ENCODE measurements around the gene FMNL1.

The FMNL1 gene

DNA sequence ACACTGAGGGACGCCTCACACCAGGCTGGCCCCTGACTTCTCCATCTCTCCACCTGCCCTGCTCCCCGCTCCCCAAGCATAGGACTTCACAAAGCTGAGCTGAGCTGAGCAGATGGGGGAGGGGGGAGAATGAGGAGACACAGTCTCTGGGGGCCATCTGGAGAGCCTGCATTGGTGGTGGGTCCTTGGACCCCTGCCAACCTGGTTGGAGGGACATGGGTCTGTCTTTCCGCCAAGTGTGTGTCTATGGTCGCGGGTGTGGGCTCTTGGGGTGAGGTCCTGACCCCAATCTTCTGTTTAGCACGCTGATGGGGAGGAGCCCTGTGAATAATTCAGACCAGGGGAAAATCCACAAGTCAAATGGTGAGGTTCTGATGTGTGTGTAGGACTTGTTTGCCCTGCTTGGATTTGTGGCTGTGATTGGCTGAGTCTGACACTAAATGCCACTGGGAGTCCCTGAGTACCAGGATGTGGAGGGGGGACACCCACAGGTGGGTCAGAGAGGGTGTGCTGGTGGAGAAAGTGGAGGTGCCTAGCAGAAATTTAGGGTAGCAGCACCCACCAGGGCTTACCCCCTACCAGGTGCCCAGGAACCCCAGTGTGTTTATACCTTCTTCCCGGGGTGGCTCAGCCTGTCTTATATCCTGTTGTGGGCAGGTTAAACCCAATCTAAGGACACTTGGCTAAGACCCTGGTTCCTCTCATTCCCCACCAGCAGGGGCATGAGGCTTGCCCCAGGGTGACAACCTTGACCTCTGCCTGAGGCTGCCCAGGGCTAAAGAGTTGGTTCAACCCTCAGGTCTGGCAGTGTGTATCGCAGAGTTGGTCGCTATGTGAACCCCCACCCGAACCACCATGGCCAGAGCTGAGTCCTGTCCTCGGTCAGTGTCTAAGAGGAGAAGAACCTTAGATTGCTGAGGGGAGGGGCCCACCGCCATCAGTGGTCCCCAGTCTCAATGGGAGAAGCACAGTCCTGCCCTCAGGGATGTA, 2.1 kb downstream of the FMNL1 start:
- DNase-seq, result no peak

DNA sequence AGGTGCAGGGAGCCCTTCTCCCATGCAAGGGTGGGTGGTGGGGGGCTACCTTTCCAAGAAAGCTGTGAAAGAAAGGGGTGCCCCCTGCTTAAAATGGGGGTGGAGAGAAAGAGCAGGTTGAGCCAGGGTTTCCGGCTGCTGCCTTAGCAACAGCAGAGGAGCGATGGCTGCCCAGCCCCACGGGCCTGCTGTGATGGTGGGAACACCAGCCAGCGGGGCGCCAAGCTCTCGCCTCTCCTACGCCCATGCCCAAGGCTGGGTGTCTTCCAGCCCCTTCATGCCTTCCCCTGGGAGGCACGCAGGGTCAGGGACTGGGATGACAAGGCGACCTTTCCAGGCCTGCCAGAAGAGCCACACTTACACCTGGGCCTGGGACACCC, 3.0 kb downstream of the FMNL1 start:
- no peak for DNase-seq

DNA sequence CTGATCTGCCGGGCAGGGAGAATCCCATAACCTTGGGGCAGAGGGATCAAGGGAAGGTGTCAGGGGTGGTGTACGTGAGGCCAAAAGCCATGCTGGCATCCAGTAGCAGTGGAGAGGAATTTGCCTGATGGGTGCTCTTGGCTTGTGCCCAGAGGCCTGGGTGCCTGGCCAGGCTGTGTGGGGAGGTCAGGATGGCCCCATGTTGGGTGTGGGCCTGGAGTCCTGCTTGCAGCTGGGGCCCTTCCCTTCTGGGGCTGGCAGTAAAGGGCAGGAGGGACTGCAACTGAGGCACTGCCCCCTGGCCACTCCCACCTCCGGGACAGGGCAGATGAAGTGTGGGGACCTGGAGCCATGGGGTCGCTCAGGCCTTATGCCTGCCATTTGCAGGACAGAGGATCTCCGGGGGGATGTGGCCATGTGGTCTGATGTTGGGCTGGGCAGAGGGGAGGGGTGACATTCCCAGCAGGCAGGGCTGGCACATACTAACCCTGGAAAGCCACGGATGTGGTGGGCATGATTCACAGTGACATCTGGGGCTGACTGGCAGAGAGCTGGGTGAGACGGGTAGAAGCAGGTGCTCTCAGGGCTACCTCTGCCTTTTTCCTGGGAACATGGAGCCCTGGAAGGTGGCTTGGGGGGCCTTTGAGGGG, 3.5 kb downstream of the FMNL1 start:
- peak; percentile 38 for DNase-seq

DNA sequence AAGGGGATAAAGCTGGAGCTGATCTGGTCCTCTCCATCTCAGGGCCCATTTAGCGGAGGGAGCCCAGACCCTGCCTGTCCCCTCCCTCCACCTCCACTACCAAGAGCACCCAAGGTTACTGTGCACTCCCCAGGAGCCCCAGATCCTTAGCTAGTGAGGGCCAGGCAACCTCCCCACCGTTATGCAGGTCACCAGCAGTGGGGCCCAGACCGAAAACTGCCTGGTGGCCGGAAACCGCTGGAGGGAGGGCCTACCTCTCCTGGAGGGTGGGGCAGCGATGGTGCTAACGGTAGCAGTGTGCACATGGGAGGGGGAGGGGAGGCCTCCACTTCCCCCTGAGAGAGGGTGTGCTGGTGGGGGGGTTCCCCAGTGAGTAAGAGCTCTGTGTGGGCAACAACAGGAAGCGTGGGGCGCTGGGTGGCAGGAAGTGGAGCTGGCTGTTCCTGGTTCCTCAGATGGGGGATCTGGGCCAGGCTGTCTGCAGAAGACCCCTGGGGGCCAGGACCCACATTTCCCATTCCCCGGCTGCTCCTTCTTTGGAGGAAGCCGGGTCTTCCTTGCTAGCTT, 4.4 kb downstream of the FMNL1 start:
- DNase-seq, result peak; percentile 88

DNA sequence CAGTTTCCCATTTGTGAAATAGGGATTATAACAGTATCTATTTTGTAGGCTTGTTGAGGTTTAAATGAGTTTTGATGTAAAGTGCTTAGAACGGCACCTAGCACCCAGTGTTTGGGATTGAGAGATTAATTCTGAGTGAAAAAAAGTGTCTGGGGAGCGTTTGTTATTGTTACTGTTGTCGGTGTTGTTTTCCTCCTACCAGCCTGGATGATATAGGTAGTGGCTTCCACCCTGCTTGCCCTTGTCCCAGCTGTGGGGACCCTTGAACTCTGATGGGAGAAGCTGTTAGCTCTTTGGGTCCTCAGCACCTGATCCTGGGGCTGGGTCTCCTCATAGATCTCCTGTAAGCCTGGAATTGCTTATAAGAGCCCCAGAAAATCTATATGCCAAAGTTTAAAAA, 4.9 kb downstream of the FMNL1 start:
- no peak for DNase-seq

DNA sequence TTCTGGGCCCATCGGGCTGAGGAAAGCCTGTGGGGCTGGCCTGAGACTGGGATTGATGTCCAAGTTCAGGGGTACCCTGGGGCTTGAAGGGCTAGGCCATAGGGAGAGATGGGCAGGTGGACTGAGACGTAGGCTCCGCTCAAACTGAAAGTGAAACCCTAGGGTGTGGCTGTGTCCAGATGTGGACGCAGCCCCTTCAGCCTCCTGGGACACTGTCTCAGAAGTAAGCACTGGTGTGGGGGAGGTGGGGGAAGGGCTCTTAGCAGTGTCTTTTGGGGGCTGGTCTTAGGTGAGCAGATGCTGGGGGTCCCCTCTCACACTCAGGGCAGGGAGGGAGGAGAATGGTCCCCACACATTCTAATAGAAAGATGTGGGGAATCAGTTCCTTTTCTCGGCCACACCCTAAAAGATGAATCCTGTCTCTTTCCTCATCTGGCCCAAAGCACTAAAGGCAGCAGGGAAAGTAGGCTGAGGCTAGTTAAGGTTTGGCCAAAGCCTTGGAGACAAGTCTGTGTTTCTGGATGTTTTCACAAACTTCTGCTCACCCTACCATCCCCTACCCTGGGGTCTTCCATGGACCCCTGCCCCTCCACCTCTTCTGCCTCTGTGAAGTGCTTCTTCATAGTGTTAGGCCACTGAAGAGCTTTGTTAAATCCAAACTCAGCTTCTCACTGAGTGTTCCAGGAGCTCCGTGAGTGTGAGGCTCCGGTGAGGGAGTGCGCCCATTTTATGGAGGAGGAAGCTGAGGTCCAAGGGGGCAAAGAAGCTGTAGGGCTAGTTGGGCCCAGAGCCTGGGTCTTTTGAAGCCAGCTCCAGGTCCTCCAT, 5.6 kb downstream of the FMNL1 start:
- DNase-seq, result no peak

DNA sequence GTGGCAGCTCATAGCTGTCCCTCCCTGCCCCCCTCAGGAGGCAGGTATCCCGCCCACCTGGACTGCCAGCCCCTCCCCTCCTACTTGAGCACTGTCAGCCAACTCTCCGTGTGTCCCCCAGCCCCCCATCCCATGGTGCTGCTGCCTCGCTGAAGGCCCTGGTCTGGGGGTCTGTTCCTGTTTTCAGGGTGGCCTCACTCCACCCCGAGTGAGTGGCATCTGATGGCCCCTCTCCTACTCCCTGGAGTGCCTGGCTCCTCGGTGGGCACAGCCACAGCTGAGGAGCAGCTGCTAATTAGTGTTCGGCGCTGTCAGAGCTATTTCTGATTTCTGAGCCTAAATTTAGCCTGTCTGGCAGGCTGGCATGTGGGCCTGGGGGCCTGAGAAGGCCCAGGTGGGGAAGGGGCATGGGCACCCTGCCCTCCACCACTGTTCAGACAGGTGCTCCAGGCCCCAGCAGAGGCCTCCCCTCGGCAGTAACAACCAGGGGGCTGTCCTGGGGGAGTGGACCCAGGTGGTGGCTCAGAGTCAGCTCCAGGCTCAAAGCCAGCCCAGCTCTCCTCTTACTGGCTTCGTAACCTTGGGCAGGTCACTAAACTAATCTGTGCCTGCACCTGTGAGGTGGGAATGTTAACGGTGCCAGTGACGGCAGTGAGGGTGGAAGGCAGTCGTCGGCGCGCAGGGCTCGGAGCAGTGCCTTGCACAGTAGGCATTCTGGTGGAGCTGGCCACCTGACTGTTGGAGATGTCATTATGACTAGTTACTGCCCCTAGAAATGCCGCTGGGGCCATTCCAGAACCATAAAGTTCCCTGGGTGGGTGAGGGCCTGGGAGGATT, 6.5 kb downstream of the FMNL1 start:
- DNase-seq, result no peak

DNA sequence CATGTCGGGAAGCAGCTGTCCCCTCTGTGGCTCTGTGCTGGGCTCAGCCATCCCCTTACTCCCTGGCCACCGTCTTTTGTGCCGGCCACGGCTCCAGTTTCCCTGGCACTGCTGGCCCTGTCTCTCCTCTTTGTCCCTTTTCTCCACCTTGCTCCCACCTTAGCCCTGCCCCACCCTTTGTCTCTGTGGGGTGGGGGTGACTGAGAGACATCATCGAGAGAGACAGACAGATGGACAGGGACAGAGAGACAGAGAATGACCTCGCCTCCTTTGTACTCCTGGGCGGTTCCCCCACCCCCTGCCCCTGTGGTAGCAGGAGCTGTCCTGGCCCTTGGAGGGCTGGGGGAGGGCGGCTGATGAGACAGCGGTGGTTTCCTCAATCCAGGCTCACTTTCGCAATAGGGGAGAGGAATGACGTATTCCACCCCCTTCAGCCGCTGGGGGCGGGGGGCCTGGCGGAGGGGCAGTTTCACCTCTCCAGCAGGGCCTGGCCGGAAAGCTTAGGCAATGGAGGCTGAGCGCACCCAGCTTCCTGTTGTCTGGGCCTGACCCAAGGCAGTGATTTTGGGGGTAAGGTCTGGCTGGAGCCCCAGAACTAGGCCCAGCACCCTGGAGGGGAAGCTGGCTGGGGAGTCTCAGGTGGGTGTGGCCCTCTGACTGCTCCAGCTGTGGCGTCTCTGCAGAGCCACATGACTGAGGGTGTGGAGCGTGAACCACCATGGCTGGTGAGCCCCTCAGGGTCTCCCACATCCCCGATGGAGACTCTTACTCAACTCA, 7.3 kb downstream of the FMNL1 start:
- DNase-seq, result peak; percentile 59

DNA sequence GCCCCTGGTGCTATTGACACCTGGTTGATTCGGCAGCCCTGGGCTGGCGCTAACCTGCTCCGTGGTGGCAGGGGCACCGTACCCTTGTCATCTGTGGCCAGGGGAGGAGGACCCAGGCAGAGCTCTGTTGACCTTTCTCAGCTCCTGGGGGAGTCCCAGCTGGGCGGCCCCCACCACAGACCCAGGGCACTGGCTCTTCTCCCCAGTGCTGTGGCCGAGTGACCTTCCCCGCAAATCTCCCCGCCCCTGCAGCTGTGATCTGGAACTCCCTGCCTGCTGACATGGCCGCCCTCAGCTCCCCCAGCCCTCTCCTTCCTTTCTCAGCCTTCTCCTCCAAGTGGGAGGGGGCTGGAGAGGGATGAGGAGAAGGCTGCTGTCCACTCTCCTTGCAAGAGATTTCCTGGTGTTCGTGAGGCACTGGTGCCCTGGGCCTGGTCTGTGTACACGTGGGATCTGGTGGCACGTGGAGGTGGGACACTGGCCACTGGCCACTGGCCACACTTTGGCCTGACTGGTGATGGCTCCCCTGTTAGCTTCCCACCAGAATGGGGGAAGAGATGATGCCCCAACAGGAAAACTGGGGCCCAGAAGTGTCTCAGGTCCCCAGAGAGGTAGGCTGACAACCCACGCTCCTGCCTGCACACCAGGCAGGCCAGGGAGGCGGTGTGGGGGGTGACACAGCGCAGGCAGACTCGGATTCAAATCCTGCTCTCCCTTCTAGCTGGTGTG, 8.2 kb downstream of the FMNL1 start:
- no peak for DNase-seq

DNA sequence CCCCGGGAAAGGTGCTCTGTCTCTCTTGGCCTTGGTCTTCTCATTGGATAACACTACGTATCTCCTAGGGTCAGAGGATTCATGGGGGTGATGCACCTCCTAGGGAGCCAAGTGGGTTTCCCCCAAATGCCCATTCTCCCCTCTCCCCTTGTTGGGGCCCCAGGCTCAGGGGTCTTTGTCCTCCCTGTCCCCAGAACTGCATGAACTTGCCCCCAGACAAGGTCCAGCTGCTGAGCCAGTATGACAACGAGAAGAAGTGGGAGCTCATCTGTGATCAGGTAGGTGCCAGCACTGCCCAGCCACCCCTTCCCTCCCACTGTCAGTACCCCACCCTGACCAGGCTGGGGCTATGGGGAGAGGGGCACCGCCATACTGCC, 8.7 kb downstream of the FMNL1 start:
- DNase-seq, result no peak

DNA sequence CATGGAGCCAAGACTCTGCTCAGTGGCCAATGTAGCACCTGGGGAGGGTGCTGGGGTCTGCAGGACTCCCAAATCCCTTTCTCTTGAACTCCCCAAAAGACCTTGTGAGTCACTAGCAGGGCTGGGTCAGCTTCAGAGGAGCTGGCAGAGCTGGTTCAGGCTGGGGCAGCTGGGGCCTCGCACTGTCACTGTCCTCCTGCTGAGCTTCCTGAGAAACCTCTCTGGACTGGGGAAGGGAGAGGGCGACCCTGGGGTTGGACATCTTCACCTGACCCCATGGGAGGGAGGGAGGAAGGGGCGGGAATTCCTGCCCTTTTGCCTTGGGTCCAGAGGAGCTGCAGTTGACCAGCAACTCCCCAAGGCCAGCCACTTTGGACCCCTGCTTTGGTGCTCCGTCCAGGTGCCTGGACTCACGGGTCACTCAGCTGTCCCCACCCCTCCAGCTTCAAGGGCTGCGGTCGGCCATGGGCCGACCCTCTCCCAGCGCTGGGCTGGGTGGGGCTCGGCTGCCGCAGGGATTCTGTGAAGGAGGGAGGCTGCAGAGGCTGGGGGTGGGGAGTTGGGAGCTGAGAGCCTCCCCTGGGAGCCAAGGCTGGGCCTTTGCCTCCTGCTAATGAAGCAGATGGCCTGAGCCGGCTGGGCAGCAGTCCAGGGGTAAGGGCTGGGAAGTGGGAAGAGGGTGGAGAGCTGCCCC, 9.2 kb downstream of the FMNL1 start:
- no peak for DNase-seq

DNA sequence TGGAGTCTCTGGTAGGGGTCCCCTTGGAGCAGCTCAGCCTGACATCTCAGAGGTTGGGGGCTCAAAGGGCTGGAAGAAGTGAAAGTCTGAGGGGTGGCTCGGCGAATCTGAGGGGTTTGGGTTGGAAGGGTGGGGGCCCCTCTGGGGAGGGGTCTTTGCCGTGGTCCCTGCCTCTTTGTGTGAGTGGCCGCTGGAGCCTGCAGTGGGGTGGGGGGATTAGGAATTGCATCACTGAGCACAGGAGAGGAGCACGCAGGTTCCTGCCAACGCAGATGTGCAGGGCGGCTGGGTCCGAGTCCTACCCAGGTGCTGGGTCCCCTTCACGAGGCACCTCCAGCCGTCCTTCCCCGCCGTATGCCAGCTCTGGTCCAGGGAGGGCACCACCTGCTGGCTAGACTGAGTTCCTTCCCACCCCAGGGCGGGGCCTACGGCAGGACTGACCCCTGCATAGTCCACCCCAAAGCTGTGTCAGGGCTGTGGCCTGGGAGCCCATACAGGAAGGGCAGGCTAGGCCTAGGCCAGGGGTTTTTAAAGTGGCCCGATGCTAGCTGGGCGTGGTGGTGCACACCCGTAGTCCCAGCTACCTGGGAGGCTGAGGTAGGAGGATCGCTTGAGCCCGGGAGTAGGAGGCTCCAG, 9.9 kb downstream of the FMNL1 start:
- DNase-seq, result no peak

DNA sequence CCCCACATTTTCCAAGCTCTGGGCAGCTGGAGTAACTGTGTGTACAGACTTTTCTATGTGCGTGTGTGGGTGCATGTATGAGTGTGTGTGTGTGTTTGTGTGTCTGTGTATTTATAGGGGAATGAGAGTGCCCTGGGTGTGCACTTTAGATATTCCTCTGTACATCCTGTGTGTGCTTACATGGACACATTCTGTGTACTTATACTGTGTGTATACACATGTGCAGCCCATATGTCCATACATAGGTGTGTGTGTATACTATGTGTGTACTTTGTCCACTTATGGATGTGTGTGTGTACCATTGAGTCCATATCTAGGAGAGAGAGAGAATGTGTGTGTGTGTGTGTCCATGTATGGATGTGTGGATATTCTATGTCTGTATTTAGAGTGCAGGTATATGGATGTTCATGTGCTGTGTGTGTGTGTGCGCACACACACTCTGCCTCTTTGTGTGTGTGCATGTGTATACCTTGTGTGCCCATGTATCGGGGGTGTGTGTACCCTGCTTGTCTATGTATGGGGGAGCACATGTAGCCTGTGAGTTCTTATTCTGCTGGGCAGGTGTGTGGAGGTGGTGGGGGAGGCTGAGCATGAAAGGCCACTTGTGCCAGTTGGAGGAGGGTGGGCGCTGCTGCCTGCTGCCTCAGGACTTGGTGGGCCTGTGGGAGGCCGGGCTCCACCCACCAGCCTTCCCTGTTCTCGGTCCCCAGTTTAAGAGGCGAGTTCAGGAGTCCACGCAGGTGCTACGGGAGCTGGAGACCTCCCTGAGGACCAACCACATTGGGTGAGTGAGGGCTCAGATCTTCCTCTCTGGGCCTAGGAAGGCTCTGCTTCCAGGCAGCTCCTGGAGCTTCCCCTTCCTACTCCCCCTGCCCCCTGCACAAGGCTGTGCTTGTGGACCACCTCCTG, 11.1 kb downstream of the FMNL1 start:
- no peak for DNase-seq

DNA sequence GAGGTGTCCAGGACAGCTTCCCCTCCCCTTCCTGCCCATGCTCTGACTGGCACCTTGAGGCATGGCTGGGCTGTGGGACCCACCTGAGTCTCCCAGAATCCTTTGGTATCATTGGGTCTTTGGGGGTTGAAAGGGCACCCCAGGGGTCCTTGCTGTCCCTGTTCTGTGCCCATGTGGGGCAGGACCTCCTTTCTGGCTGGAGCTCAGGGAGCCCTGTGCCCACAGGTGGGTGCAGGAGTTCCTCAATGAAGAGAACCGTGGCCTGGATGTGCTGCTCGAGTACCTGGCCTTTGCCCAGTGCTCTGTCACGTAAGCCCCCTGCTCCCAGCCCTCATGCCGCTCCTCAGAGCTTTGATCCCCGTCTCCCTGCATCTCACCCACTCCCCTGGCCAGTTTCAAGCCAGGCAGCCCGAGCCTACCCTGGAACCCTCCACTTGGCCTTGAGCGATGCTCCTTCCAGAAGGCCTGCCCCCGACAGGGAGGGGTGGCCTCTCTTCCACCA, 11.8 kb downstream of the FMNL1 start:
- no peak for DNase-seq

DNA sequence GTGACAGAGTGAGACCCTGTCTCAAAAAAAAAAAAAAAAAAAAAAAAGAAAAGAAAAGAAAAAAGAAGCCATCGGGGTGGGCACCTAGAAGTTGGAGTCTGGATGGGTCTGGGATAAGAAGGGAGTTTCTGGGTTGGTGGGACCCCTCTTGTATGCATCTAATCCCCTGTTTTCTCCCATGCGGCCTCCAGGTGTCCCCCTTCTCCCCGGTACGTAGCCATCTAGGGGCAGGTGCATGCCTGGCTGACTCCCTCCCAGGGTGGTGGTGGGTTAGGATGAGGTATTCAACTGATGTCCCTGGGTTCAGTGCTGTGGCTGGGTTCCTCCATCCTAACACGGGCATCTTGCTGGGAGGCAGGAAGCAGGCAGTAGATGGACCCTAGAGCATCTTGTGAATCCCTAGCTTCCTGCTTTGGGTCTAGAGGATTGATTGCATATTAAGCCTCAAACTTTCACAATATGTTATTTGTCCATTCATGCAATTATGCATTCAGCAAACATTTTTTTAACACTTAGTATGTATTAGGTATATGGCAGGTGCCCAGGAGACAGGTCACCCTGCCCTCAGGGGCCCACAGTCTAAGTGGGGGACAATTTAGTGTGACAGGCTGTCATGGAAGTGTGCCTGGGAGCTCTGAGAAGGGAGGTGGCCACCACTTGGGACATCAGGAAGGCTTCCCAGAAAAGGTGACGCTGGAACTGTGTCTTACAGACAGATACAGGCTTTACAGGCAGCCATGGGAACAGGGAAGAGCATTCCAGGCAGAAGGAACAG, 13.1 kb downstream of the FMNL1 start:
- DNase-seq, result peak; percentile 43

DNA sequence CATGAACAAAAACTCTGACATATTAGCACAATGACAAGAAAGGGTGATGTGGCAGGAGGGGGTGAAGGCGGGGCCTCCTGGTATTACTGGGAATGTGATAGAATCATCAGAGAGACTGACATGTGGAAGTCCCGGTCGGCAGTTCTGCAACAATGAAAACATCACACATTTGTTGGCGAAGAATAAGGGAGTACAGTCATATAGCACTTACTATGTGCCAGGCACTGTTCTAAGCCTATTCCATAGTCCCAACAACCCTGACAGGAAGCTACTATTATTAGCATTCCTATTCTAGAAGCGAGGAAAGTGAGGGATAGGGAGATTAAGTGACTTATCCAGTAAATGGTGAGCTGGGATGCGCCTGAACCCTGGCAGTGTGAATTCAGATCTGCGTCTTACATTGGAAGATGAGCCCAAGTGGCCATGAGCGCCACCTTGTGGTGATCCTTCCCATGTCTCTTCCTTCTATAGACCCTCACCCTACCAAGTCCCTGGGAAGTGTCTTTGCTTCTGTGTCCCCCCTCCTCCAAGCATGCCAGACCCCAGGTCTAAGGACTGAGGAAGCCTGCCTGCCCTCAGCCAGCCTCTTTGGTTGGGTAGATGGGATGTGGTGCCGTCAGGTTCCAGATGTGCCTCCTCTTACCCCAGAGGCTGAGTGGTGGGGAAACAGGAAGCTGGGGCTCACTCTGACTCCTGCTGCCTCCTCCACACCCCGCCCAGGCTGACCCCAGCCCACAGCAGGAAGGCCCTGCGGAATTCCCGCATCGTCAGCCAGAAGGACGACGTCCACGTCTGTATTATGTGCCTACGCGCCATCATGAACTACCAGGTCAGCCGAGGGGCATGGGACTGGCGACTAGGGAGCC, 14.0 kb downstream of the FMNL1 start:
- peak; percentile 68 for DNase-seq

Data from activated CD4-positive, alpha-beta T cell treated with anti-CD3 and anti-CD28 coated beads for 1 hour (primary cell).